Psoas muscle (tissue), 8 donors: ENCODE measurements around the gene GALNT13. TPM values are rescaled to one million over a fixed set of nuclear protein-coding genes. Genes with fewer than 3 reads are reported as not detected.

ENCODE experiments used
- ATAC-seq, 4 donors: fragments of 200-7000 bp; cut with Tn5 transposase; one replicate each; pipeline ENCODE4 v1.9.1; 2020; ENCODE audit warnings: moderate library complexity in 3 of 4, mild to moderate bottlenecking in 2 of 4
- DNase-seq, 2 donors: peaks; one replicate each; pipeline ENCODE4 v3.0.0-alpha.2; 2020
- H3K27ac ChIP-seq: fragments of 200-600 bp; one replicate; pipeline ENCODE4 v1.8.0; 2022
- H3K27me3 ChIP-seq, 3 donors: fragments of 200-600 bp in 1 of 3; one replicate each; pipeline versions ENCODE4 v1.6.1 to v1.8.0; 2013 to 2022; ENCODE audit warnings: low read length in 2 of 3, mild to moderate bottlenecking in 2 of 3, moderate library complexity in 1 of 3; ENCODE audit not compliant: insufficient read depth in 3 of 3
- H3K36me3 ChIP-seq, 2 donors: fragments of 200-600 bp in 1 of 2; one replicate each; pipeline versions ENCODE4 v1.6.1 to v1.8.0; 2013 to 2022; ENCODE audit warnings: low read depth in 1 of 2, mild to moderate bottlenecking in 1 of 2, moderate library complexity in 1 of 2; ENCODE audit not compliant: insufficient read depth in 1 of 2
- H3K4me1 ChIP-seq: fragments of 200-600 bp; one replicate; pipeline ENCODE4 v1.8.0; 2022
- H3K4me3 ChIP-seq: fragments of 200-600 bp; one replicate; pipeline ENCODE4 v1.8.0; 2022; ENCODE audit warnings: mild to moderate bottlenecking
- H3K9me3 ChIP-seq: fragments of 200-600 bp; one replicate; pipeline ENCODE4 v1.8.0; 2022
- CTCF ChIP-seq: fragments of 200-600 bp; IDR thresholded peaks from one replicate; pipeline ENCODE4 v1.8.0; 2022; ENCODE audit warnings: antibody characterized with exemption
- WGBS, 3 donors: extraction: QIAGEN DNeasy Blood & Tissue Kit; methylation state at CpG; one replicate each; pipeline versions ENCODE4 v1.1.6 to v1.1.7; 2013; 5-methylcytosine and 5-hydroxymethylcytosine counted together
- intact Hi-C, 2 donors: fragments of 100-400 bp; cut with DNase I; formaldehyde crosslinking; loops; one replicate each; pipeline versions ENCODE4 v1.11.0 to v1.14.2; 2022
- polyA plus RNA-seq, 3 donors: library from polyadenylated mRNA; stranded (reverse); fragments of 200-250 nt; gene quantifications; one replicate each; pipeline ENCODE4 v1.2.3, GENCODE V29; 2013
- total RNA-seq, 4 donors: library from RNA; stranded (reverse); fragmentation: NEBNext Ultra II Directional in 2 of 4; extraction: Animal tissue kit (Norgen Biotek cat#: 25700) in 2 of 4; gene quantifications; one replicate each; pipeline versions ENCODE4 v1.2.1 to v1.2.4, GENCODE V29; 2021 to 2023
- donor health status: healthy with polysubstance abuse.
- donor health status: DM: no; HTN: no; CAD: no; lungs with moderate emphysema.
- donor health status: Bipolar disorder and iron deficiency.
- donor health status: healthy.
- donor health status: DM: yes; HTN: yes; CAD: no.
- donor health status: DM: no; HTN: no; CAD: no.
- donor health status: DM: no; HTN: no; CAD: no.
- donor health status: DM: yes; HTN: yes; CAD: no.

Gene GALNT13
- total and polyA plus RNA-seq, 7 donors: 0.06 TPM; not detected in 6

DNA sequence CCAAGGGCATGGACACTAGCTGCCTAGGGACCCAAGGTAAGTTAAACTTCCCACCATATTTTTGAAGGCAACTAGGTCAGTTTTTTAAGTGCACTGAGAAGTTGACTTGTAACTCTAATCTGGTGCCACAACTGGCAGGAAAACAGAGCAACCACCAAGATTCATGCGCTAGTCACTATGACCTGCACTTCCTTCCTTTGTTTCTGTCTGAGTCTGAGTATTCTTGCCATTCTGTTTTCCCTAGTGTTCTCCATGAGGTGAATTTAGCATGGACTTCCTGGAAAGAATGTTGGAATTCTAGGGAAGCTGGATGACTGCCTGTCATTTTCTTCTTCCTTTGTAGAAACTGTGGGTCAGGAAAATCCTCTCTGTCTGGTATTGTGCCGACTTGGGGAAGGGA is 249.0 kb downstream of the GALNT13 start:
- no peaks in the 10 kb centered on the region for H3K9me3 ChIP-seq
- H3K27me3 ChIP-seq: no peaks in the 10 kb centered on the region
- TF ChIP-seq CTCF: no peak
- no peak overlapping the region for H3K27ac ChIP-seq
- H3K4me1 ChIP-seq: no peaks in the 10 kb centered on the region
- 59 to 74% (median 73%) methylated on average over 2 of the region's 2 CpGs for WGBS, 3 donors
- no peaks in the 10 kb centered on the region for H3K36me3 ChIP-seq
- ATAC-seq (no peak), DNase-seq (no peak)
- intact Hi-C loops: no loop called here
- no peak overlapping the region for H3K4me3 ChIP-seq

- Histone ChIP-seq H3K4me1 (no peaks in the 10 kb centered on the region), H3K9me3 (no peaks in the 10 kb centered on the region), H3K4me3 (no peak overlapping the region), H3K27ac (no peak overlapping the region), H3K27me3 (no peaks in the 10 kb centered on the region), H3K36me3 (no peaks in the 10 kb centered on the region)
- DNase-seq (no peak), ATAC-seq (no peak)
- no peak for TF ChIP-seq CTCF
- intact Hi-C loops: no loop called here
Observed at GRCh38 chr2:154125891-154126290, 254.2 kb downstream of the GALNT13 start.

GRCh38 chr2:154130821-154131220 is 259.1 kb downstream of the GALNT13 start:
- no peak for ATAC-seq

GRCh38 chr2:154132827-154133226 is 261.1 kb downstream of the GALNT13 start:
- no peak for DNase-seq
- intact Hi-C loops: no loop called here
- ATAC-seq: no peak
- no peaks in the 10 kb centered on the region for H3K9me3 ChIP-seq
- no peaks in the 10 kb centered on the region for H3K4me1 ChIP-seq
- WGBS, 3 donors: 50 to 84% (median 62%) methylated on average over 2 of the region's 2 CpGs
- TF ChIP-seq CTCF: no peak
- no peaks in the 10 kb centered on the region for H3K27me3 ChIP-seq
- H3K27ac ChIP-seq: no peak overlapping the region
- H3K4me3 ChIP-seq: no peak overlapping the region
- no peaks in the 10 kb centered on the region for H3K36me3 ChIP-seq

More at GRCh38 chr2:154130821-154131220, 259.1 kb downstream of the GALNT13 start:
- no peaks in the 10 kb centered on the region for H3K36me3 ChIP-seq
- WGBS, 3 donors: 89 to 95% (median 89%) methylated on average over 1 of the region's 1 CpG
- H3K27ac ChIP-seq: no peak overlapping the region
- no peak for DNase-seq
- intact Hi-C loops: no loop called here
- no peaks in the 10 kb centered on the region for H3K9me3 ChIP-seq
- TF ChIP-seq CTCF: no peak
- no peaks in the 10 kb centered on the region for H3K27me3 ChIP-seq
- H3K4me1 ChIP-seq: no peaks in the 10 kb centered on the region
- no peak overlapping the region for H3K4me3 ChIP-seq

DNA sequence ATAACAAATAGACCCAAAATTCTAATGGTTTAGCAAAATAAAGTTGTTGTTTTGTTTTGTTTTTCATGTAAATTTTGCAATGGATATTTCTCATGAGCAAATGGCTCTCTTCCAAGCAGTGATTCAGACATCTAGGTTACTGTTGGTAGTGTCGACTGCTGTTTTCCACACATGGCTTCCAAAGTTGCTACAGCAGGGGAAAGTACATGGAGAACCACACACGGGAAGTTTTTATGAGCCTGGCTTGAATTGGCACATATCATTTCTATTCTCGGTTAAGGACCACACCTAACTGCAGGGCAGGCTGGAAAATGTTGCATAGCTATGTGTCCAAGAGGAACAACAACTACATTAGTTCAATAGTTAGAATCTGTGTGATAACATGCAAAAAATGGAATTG is 262.1 kb downstream of the GALNT13 start:
- no peaks in the 10 kb centered on the region for H3K9me3 ChIP-seq
- TF ChIP-seq CTCF: no peak
- ATAC-seq (no peak), DNase-seq (no peak)
- no peaks in the 10 kb centered on the region for H3K4me1 ChIP-seq
- 34 to 45% (median 43%) methylated on average over 3 of the region's 3 CpGs for WGBS, 3 donors
- no peaks in the 10 kb centered on the region for H3K36me3 ChIP-seq
- H3K27me3 ChIP-seq: no peaks in the 10 kb centered on the region
- no peak overlapping the region for H3K27ac ChIP-seq
- intact Hi-C loops: no loop called here
- no peak overlapping the region for H3K4me3 ChIP-seq
